Cerebellar cortex (tissue), 1 donor: Measurements from ENCODE around the gene UBN1.

ENCODE experiments used
- DNase-seq: peaks from one replicate; pipeline ENCODE4 v3.0.0-alpha.2; 2015; ENCODE audit warnings: low spot score

The UBN1 gene

GRCh38 chr16:4846901-4847773 lies at the start of gene UBN1, which contains the start of gene GLYR1:
Gene UBN1, plus strand, starts transcription at chr16:4847481. Its CDS starts 5,437 bp downstream, at chr16:4852918.
Gene GLYR1, minus strand, starts transcription at chr16:4847288. Its CDS starts 23 bp downstream, at chr16:4847265.
- peak; percentile 95 for DNase-seq

GRCh38 chr16:4797805-4798252 lies 49.5 kb upstream of the UBN1 start:
- no peak for DNase-seq

- DNase-seq: no peak
These were observed 48.8 kb upstream of the UBN1 start for GRCh38 chr16:4798456-4798855.

GRCh38 chr16:4799171-4799855 lies 48.0 kb upstream of the UBN1 start:
- no peak for DNase-seq

- DNase-seq: peak; percentile 89
These were observed 46.8 kb upstream of the UBN1 start for GRCh38 chr16:4800290-4801041.

GRCh38 chr16:4801051-4801961 lies 46.0 kb upstream of the UBN1 start:
- no peak for DNase-seq

- DNase-seq: peak; percentile 84
These were observed 45.2 kb upstream of the UBN1 start, which contains the start of gene ROGDI for GRCh38 chr16:4801962-4802658. Gene ROGDI, minus strand, starts transcription at chr16:4802633. Its CDS starts 62 bp downstream, at chr16:4802571.

GRCh38 chr16:4802659-4803287 lies 44.5 kb upstream of the UBN1 start:
- DNase-seq: peak; percentile 94

- DNase-seq: no peak
These were observed 43.9 kb upstream of the UBN1 start for GRCh38 chr16:4803401-4803844.

GRCh38 chr16:4803898-4804762 lies 43.2 kb upstream of the UBN1 start:
- DNase-seq: no peak

- peak; percentile 47 for DNase-seq
These were observed 42.0 kb upstream of the UBN1 start for GRCh38 chr16:4805231-4805630.

GRCh38 chr16:4806280-4806679 lies 41.0 kb upstream of the UBN1 start:
- no peak for DNase-seq

- DNase-seq: no peak
These were observed 36.0 kb upstream of the UBN1 start for GRCh38 chr16:4811242-4811641.

- DNase-seq: no peak
These were observed 35.5 kb upstream of the UBN1 start for GRCh38 chr16:4811773-4812172.

GRCh38 chr16:4813251-4814003 lies 33.9 kb upstream of the UBN1 start:
- DNase-seq: no peak

- no peak for DNase-seq
These were observed 33.2 kb upstream of the UBN1 start for GRCh38 chr16:4814046-4814445.

- DNase-seq: no peak
These were observed 32.6 kb upstream of the UBN1 start for GRCh38 chr16:4814542-4815173.

GRCh38 chr16:4820652-4821051 lies 26.6 kb upstream of the UBN1 start:
- DNase-seq: no peak
